Naive thymus-derived CD4-positive, alpha-beta T cell (primary cell): ENCODE results near the gene INPP5A. TPM values are rescaled to one million over a fixed set of nuclear protein-coding genes. Genes with fewer than 3 reads are reported as not detected.

Experiments used
- ATAC-seq: fragments of 150-1000 bp; cut with Tn5 transposase; 2 replicates; pipeline ENCODE4 v1.10.0; 2021; ENCODE audit warnings: mild to moderate bottlenecking, moderate library complexity
- CTCF ChIA-PET: fragments of 350-600 bp; sonication (Branson Sonifier 250); formaldehyde crosslinking; loops from one replicate; lab custom pipeline; 2021; ENCODE audit warnings: antibody characterized with exemption; lab: Charles Lee
- POLR2A ChIA-PET: fragments of 350-600 bp; sonication (Branson Sonifier 250); formaldehyde crosslinking; loops from one replicate; lab custom pipeline; 2021; ENCODE audit warnings: antibody characterized with exemption, inconsistent platforms; lab: Charles Lee
- DNase-seq, 9 donors: peaks; one replicate each; pipeline versions ENCODE4 v3.0.0 to v3.0.0-alpha.2; 2020 to 2022; ENCODE audit warnings: mixed read lengths in 1 of 9
- H3K27ac ChIP-seq: one replicate; pipeline ENCODE4 v1.7.0; 2013; ENCODE audit warnings: mild to moderate bottlenecking, low read depth, low read length, moderate library complexity
- H3K27me3 ChIP-seq, 2 donors: one replicate each; pipeline ENCODE4 v1.7.0; 2013; ENCODE audit warnings: low read length in 2 of 2, mild to moderate bottlenecking in 2 of 2, moderate library complexity in 2 of 2; ENCODE audit not compliant: control insufficient read depth in 2 of 2, insufficient read depth in 2 of 2
- H3K36me3 ChIP-seq, 3 experiments: 1 replicate in 2 of 3; 2 replicates in 1 of 3; pipeline ENCODE4 v1.7.0; 2013; ENCODE audit warnings: low read length in 3 of 3, mild to moderate bottlenecking in 3 of 3, moderate library complexity in 1 of 3; ENCODE audit not compliant: insufficient read depth in 3 of 3, control insufficient read depth in 2 of 3
- H3K4me1 ChIP-seq, 2 donors: one replicate each; pipeline ENCODE4 v1.7.0; 2013; ENCODE audit warnings: low read length in 2 of 2, mild to moderate bottlenecking in 2 of 2, moderate library complexity in 1 of 2; ENCODE audit not compliant: control insufficient read depth in 2 of 2, insufficient read depth in 2 of 2
- H3K4me3 ChIP-seq: 2 replicates; pipeline ENCODE4 v1.7.0; 2013; ENCODE audit warnings: mild to moderate bottlenecking, low read length
- H3K9me3 ChIP-seq, 3 experiments: 1 replicate in 2 of 3; 2 replicates in 1 of 3; pipeline ENCODE4 v1.7.0; 2013; ENCODE audit warnings: low read length in 3 of 3; ENCODE audit not compliant: control insufficient read depth in 2 of 3
- H3K27ac Mint-ChIP-seq, 9 donors: one replicate each; pipeline ENCODE4 v1.8.0; 2020 to 2022; ENCODE audit warnings: mixed read lengths in 9 of 9, mild to moderate bottlenecking in 8 of 9, moderate library complexity in 5 of 9, inconsistent platforms in 2 of 9
- H3K27me3 Mint-ChIP-seq, 5 donors: one replicate each; pipeline ENCODE4 v1.8.0; 2021 to 2022; ENCODE audit warnings: mixed read lengths in 5 of 5, mild to moderate bottlenecking in 1 of 5
- H3K36me3 Mint-ChIP-seq, 5 donors: one replicate each; pipeline ENCODE4 v1.8.0; 2020 to 2022; ENCODE audit warnings: mixed read lengths in 5 of 5, mild to moderate bottlenecking in 3 of 5, inconsistent platforms in 1 of 5
- H3K4me1 Mint-ChIP-seq, 7 donors: one replicate each; pipeline ENCODE4 v1.8.0; 2020 to 2022; ENCODE audit warnings: mixed read lengths in 7 of 7, mild to moderate bottlenecking in 3 of 7, inconsistent platforms in 1 of 7
- H3K4me3 Mint-ChIP-seq, 10 donors: one replicate each; pipeline ENCODE4 v1.8.0; 2020 to 2022; ENCODE audit warnings: mild to moderate bottlenecking in 10 of 10, mixed read lengths in 10 of 10, moderate library complexity in 6 of 10, inconsistent platforms in 2 of 10
- H3K9me3 Mint-ChIP-seq, 11 donors: one replicate each; pipeline ENCODE4 v1.8.0; 2020 to 2022; ENCODE audit warnings: mixed read lengths in 11 of 11, mild to moderate bottlenecking in 4 of 11, inconsistent platforms in 1 of 11, moderate library complexity in 1 of 11
- intact Hi-C, 2 donors: fragments of 100-400 bp; cut with micrococcal nuclease; formaldehyde crosslinking; loops; one replicate each; pipeline ENCODE4 v1.15.1; 2023
- polyA plus RNA-seq, 2 donors: library from polyadenylated mRNA; unstranded; fragments of 300-500 nt; fragmentation: Illumina TruSeq; gene quantifications; one replicate each; pipeline ENCODE4 v1.2.3, GENCODE V29; 2021
- total RNA-seq, 6 experiments: library from RNA in 5 of 6; stranded (reverse) in 5 of 6; gene quantifications; 1 replicate in 5 of 6; 2 replicates in 1 of 6; pipeline ENCODE4 v1.2.3 and lab custom pipeline; 2021 to 2026

Gene INPP5A
- total and polyA plus RNA-seq, 7 experiments from 2014 or later = 0.97 to 30.7 (median 25.0) TPM

- CTCF ChIA-PET = no interaction called here
- H3K4me1 Mint-ChIP-seq = peaks cover 0 to 18% (median 8%) of the 10 kb centered on the region in 7 donors
- H3K4me3 Mint-ChIP-seq = no peak overlapping the region
- no peak overlapping the region for H3K27ac Mint-ChIP-seq
- H3K9me3 ChIP-seq = no peaks in the 10 kb centered on the region
- H3K4me1 ChIP-seq = no peaks in the 10 kb centered on the region
- H3K9me3 Mint-ChIP-seq = no peaks in the 10 kb centered on the region
- POLR2A ChIA-PET = no interaction called here
- no peaks in the 10 kb centered on the region for H3K27me3 ChIP-seq
- intact Hi-C loops = no loop called here
- peaks cover 0 to 23% (median 22%) of the 10 kb centered on the region in 5 donors for H3K36me3 Mint-ChIP-seq
- ATAC-seq (no peak), DNase-seq (no peak)
- H3K27me3 Mint-ChIP-seq = no peaks in the 10 kb centered on the region
- H3K36me3 ChIP-seq = peaks cover 0 to 60% (median 0%) of the 10 kb centered on the region in 3 experiments
- no peak overlapping the region for H3K4me3 ChIP-seq
- no peak overlapping the region for H3K27ac ChIP-seq
Observed at GRCh38 chr10:132648072-132648850, 110.7 kb downstream of the INPP5A start.

- Mint-ChIP-seq H3K4me3 (no peak overlapping the region), H3K36me3 (peaks cover 0 to 23% (median 22%) of the 10 kb centered on the region in 5 donors), H3K9me3 (no peaks in the 10 kb centered on the region), H3K4me1 (peaks cover 0 to 18% (median 8%) of the 10 kb centered on the region in 7 donors), H3K27ac (peak overlapping the region in 1 of 9 donors; percentile 14), H3K27me3 (no peaks in the 10 kb centered on the region)
- ChIA-PET CTCF (no interaction called here), POLR2A (no interaction called here)
- ATAC-seq = no peak
- DNase-seq = no peak
- Histone ChIP-seq H3K4me1 (no peaks in the 10 kb centered on the region), H3K4me3 (no peak overlapping the region), H3K9me3 (no peaks in the 10 kb centered on the region), H3K27ac (no peak overlapping the region), H3K36me3 (peaks cover 0 to 61% (median 0%) of the 10 kb centered on the region in 3 experiments), H3K27me3 (no peaks in the 10 kb centered on the region)
- intact Hi-C loops = no loop called here
Observed at GRCh38 chr10:132648851-132649528, 111.4 kb downstream of the INPP5A start.

GRCh38 chr10:132649651-132650360 lies 112.2 kb downstream of the INPP5A start:
- Mint-ChIP-seq H3K36me3 (peaks cover 0 to 25% (median 22%) of the 10 kb centered on the region in 5 donors), H3K4me1 (peaks cover 0 to 21% (median 12%) of the 10 kb centered on the region in 7 donors), H3K9me3 (no peaks in the 10 kb centered on the region), H3K27ac (no peak overlapping the region), H3K4me3 (no peak overlapping the region), H3K27me3 (no peaks in the 10 kb centered on the region)
- Histone ChIP-seq H3K36me3 (peaks cover 0 to 61% (median 0%) of the 10 kb centered on the region in 3 experiments), H3K27me3 (no peaks in the 10 kb centered on the region), H3K9me3 (no peaks in the 10 kb centered on the region), H3K4me3 (no peak overlapping the region), H3K4me1 (no peaks in the 10 kb centered on the region), H3K27ac (no peak overlapping the region)
- ChIA-PET CTCF (no interaction called here), POLR2A (no interaction called here)
- intact Hi-C loops = loop anchor here in 1 of 2 donors (10.0 kb wide), 1 partner anchor 145 kb away; no protein-coding TSS in a partner anchor
- DNase-seq (no peak), ATAC-seq (no peak)

GRCh38 chr10:132650611-132651250 lies 113.1 kb downstream of the INPP5A start:
- H3K36me3 ChIP-seq = peaks cover 0 to 66% (median 0%) of the 10 kb centered on the region in 3 experiments
- no peak overlapping the region for H3K27ac Mint-ChIP-seq
- POLR2A ChIA-PET = no interaction called here
- H3K36me3 Mint-ChIP-seq = peaks cover 0 to 29% (median 22%) of the 10 kb centered on the region in 5 donors
- no peak for DNase-seq
- H3K9me3 Mint-ChIP-seq = no peaks in the 10 kb centered on the region
- H3K4me1 ChIP-seq = no peaks in the 10 kb centered on the region
- no peak overlapping the region for H3K4me3 ChIP-seq
- intact Hi-C loops = loop anchor here in 1 of 2 donors (10.0 kb wide), 1 partner anchor 144 kb away; no protein-coding TSS in a partner anchor
- no peak for ATAC-seq
- H3K9me3 ChIP-seq = no peaks in the 10 kb centered on the region
- CTCF ChIA-PET = no interaction called here
- no peak overlapping the region for H3K27ac ChIP-seq
- no peaks in the 10 kb centered on the region for H3K27me3 Mint-ChIP-seq
- H3K27me3 ChIP-seq = no peaks in the 10 kb centered on the region
- no peak overlapping the region for H3K4me3 Mint-ChIP-seq
- H3K4me1 Mint-ChIP-seq = peaks cover 0 to 22% (median 13%) of the 10 kb centered on the region in 7 donors

GRCh38 chr10:132651511-132652029 lies 114.0 kb downstream of the INPP5A start:
- Mint-ChIP-seq H3K27ac (no peak overlapping the region), H3K4me3 (no peak overlapping the region), H3K9me3 (no peaks in the 10 kb centered on the region), H3K4me1 (peaks cover 0 to 22% (median 13%) of the 10 kb centered on the region in 7 donors), H3K36me3 (peaks cover 0 to 29% (median 22%) of the 10 kb centered on the region in 5 donors), H3K27me3 (no peaks in the 10 kb centered on the region)
- no peaks in the 10 kb centered on the region for H3K9me3 ChIP-seq
- DNase-seq = no peak
- intact Hi-C loops = loop anchor here in 1 of 2 donors (10.0 kb wide), 1 partner anchor 143 kb away; no protein-coding TSS in a partner anchor
- ChIA-PET CTCF (no interaction called here), POLR2A (no interaction called here)
- H3K4me3 ChIP-seq = no peak overlapping the region
- H3K27me3 ChIP-seq = no peaks in the 10 kb centered on the region
- H3K36me3 ChIP-seq = peaks cover 0 to 57% (median 0%) of the 10 kb centered on the region in 3 experiments
- ATAC-seq = no peak
- H3K27ac ChIP-seq = no peak overlapping the region
- no peaks in the 10 kb centered on the region for H3K4me1 ChIP-seq

GRCh38 chr10:132652446-132652845 lies 114.9 kb downstream of the INPP5A start:
- intact Hi-C loops = loop anchor here in 1 of 2 donors (10.0 kb wide), 1 partner anchor 142 kb away; no protein-coding TSS in a partner anchor
- ChIA-PET POLR2A (no interaction called here), CTCF (no interaction called here)
- peaks cover 0 to 22% (median 13%) of the 10 kb centered on the region in 7 donors for H3K4me1 Mint-ChIP-seq
- H3K36me3 ChIP-seq = peaks cover 0 to 55% (median 0%) of the 10 kb centered on the region in 3 experiments
- DNase-seq (no peak), ATAC-seq (no peak)
- no peaks in the 10 kb centered on the region for H3K4me1 ChIP-seq
- H3K27me3 Mint-ChIP-seq = no peaks in the 10 kb centered on the region
- H3K36me3 Mint-ChIP-seq = peaks cover 0 to 26% (median 20%) of the 10 kb centered on the region in 5 donors
- H3K9me3 ChIP-seq = no peaks in the 10 kb centered on the region
- H3K27ac ChIP-seq = no peak overlapping the region
- no peak overlapping the region for H3K4me3 ChIP-seq
- no peaks in the 10 kb centered on the region for H3K9me3 Mint-ChIP-seq
- peak overlapping the region in 2 of 9 donors; percentile 28 to 49 for H3K27ac Mint-ChIP-seq
- no peaks in the 10 kb centered on the region for H3K27me3 ChIP-seq
- H3K4me3 Mint-ChIP-seq = no peak overlapping the region
